OCI-LY7 (cell line): ENCODE results near the gene KIF6. TPM values are rescaled to one million over a fixed set of nuclear protein-coding genes. Genes with fewer than 3 reads are reported as not detected.

Experiments
- BruUV-seq: library from RNA; stranded (reverse); fragments of 400-500 nt; replicated peaks from 2 replicates; lab custom pipeline; 2021; lab: Mats Ljungman, UMichigan
- CTCF ChIA-PET: fragments of 300-600 bp; sonication (Branson Sonifier 250); formaldehyde crosslinking; loops from one replicate; lab custom pipeline; 2022; ENCODE audit warnings: antibody characterized with exemption; ENCODE audit not compliant: unreplicated experiment; lab: Charles Lee
- POLR2A ChIA-PET: fragments of 300-600 bp; sonication (Branson Sonifier 250); formaldehyde crosslinking; loops from one replicate; lab custom pipeline; 2022; ENCODE audit warnings: antibody characterized with exemption; lab: Charles Lee
- DNase-seq: peaks from one replicate; pipeline ENCODE4 v3.0.0-alpha.2; 2015; ENCODE audit warnings: low spot score
- H2AFZ ChIP-seq: fragments of 200-600 bp; sonication (generic), shearing (Covaris generic); 2 replicates; pipeline ENCODE4 v1.6.1; 2014; ENCODE audit warnings: mild to moderate bottlenecking, antibody characterized with exemption, low read length, moderate library complexity
- H3K27ac ChIP-seq: fragments of 200-600 bp; sonication (generic); 2 replicates; pipeline ENCODE4 v1.5.1; 2014; ENCODE audit warnings: mixed run types, low read depth, mild to moderate bottlenecking, moderate library complexity, low read length, inconsistent platforms; ENCODE audit not compliant: poor library complexity, severe bottlenecking
- H3K36me3 ChIP-seq: fragments of 200-600 bp; sonication (generic); 2 replicates; pipeline ENCODE4 v1.6.1; 2014; ENCODE audit warnings: mild to moderate bottlenecking, antibody characterized with exemption, low read length, moderate library complexity, mixed read lengths; ENCODE audit not compliant: insufficient read depth
- H3K4me1 ChIP-seq: fragments of 200-600 bp; sonication (generic); 2 replicates; pipeline ENCODE4 v1.5.1; 2014; ENCODE audit warnings: mild to moderate bottlenecking, low read length; ENCODE audit not compliant: insufficient read depth, poor library complexity, severe bottlenecking
- H3K4me2 ChIP-seq: fragments of 200-600 bp; sonication (generic); 2 replicates; pipeline ENCODE4 v1.6.1; 2014; ENCODE audit warnings: mild to moderate bottlenecking, low read length
- H3K4me3 ChIP-seq: fragments of 200-600 bp; sonication (generic); 2 replicates; pipeline ENCODE4 v1.5.1; 2014; ENCODE audit warnings: mild to moderate bottlenecking, low read depth, low read length; ENCODE audit not compliant: poor library complexity, severe bottlenecking
- H3K79me2 ChIP-seq: fragments of 200-600 bp; sonication (generic); 2 replicates; pipeline ENCODE4 v1.6.1; 2016; ENCODE audit warnings: low read depth, mild to moderate bottlenecking, low read length, moderate library complexity, mixed read lengths; ENCODE audit not compliant: insufficient read depth
- H3K9me2 ChIP-seq: fragments of 200-600 bp; sonication (generic); 2 replicates; pipeline ENCODE4 v1.6.1; 2016; ENCODE audit warnings: mild to moderate bottlenecking, low read length, mixed read lengths; ENCODE audit not compliant: insufficient read depth
- H3K9me3 ChIP-seq: fragments of 200-600 bp; sonication (generic); 2 replicates; pipeline ENCODE4 v1.6.1; 2014; ENCODE audit warnings: mild to moderate bottlenecking, mixed run types, low read length, mixed read lengths
- H4K20me1 ChIP-seq: fragments of 200-600 bp; sonication (generic); 2 replicates; pipeline ENCODE4 v1.6.1; 2014; ENCODE audit warnings: mild to moderate bottlenecking, antibody characterized with exemption, low read length, moderate library complexity, mixed read lengths; ENCODE audit not compliant: insufficient read depth
- EZH2phosphoT487 ChIP-seq: fragments of 200-600 bp; sonication (generic); IDR thresholded peaks from 2 replicates; pipeline ENCODE4 v1.6.1; 2018; ENCODE audit warnings: low read depth, borderline replicate concordance, mild to moderate bottlenecking, mixed run types, antibody characterized with exemption, low read length, moderate library complexity, mixed read lengths
- intact Hi-C: fragments of 100-400 bp; cut with micrococcal nuclease; formaldehyde crosslinking; loops from one replicate; pipeline ENCODE4 v1.10.0; 2022; ENCODE audit not compliant: unreplicated experiment
- total RNA-seq, 2 experiments: library from RNA; depleted of rRNA in 1 of 2; stranded (reverse); fragments of >200 nt in 1 of 2; shearing (Covaris generic) in 1 of 2; gene quantifications; 2 replicates each; pipeline ENCODE4 v1.2.3, GENCODE V29; 2014 to 2022
- TF ChIP-seq, protein P1 (sequence below): fragments of 200-600 bp; sonication (generic); conservative IDR thresholded peaks from 2 replicates; pipeline ENCODE4 v1.5.1; 2014; ENCODE audit warnings: mild to moderate bottlenecking, antibody characterized with exemption, low read length, moderate library complexity, mixed read lengths

KIF6 gene
- total RNA-seq, 2 experiments from 2014 or later, result not detected

DNA sequence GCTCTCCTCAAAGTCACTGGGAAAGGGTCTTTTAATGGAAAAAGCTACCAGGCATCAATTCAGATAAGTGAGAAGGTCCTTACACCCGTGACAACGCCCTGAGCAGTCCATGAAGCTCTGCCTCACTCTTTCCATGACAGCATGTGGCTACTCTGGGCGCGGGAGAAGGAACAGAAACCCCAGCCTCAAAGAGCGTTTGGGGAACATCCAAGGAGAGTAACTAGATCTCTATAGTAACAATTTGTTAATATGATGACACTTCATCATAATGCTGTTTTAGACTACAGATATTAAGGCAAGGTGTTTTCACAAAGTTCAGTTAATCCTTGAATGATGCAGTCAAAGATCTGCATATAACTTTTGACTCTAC lies 55.2 kb downstream of the KIF6 start:
- TF ChIP-seq, protein P1, sequence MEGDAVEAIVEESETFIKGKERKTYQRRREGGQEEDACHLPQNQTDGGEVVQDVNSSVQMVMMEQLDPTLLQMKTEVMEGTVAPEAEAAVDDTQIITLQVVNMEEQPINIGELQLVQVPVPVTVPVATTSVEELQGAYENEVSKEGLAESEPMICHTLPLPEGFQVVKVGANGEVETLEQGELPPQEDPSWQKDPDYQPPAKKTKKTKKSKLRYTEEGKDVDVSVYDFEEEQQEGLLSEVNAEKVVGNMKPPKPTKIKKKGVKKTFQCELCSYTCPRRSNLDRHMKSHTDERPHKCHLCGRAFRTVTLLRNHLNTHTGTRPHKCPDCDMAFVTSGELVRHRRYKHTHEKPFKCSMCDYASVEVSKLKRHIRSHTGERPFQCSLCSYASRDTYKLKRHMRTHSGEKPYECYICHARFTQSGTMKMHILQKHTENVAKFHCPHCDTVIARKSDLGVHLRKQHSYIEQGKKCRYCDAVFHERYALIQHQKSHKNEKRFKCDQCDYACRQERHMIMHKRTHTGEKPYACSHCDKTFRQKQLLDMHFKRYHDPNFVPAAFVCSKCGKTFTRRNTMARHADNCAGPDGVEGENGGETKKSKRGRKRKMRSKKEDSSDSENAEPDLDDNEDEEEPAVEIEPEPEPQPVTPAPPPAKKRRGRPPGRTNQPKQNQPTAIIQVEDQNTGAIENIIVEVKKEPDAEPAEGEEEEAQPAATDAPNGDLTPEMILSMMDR, result no peak
- TF ChIP-seq EZH2phosphoT487, result no peak
- no peaks in the 10 kb centered on the region for H3K36me3 ChIP-seq
- BruUV-seq, result no TSS peak
- no peak overlapping the region for H2AFZ ChIP-seq
- no peak overlapping the region for H3K27ac ChIP-seq
- H3K4me3 ChIP-seq, result no peak overlapping the region
- no peak for DNase-seq
- no peaks in the 10 kb centered on the region for H3K9me2 ChIP-seq
- H3K79me2 ChIP-seq, result no peaks in the 10 kb centered on the region
- no peak overlapping the region for H3K4me2 ChIP-seq
- no peaks in the 10 kb centered on the region for H3K4me1 ChIP-seq
- ChIA-PET POLR2A (interaction anchor here (0.9 kb wide), 1 partner anchor 10 kb away, joined by 3 read pairs; no protein-coding TSS in a partner anchor), CTCF (no interaction called here)
- intact Hi-C loops, result no loop called here
- H4K20me1 ChIP-seq, result no peaks in the 10 kb centered on the region
- no peaks in the 10 kb centered on the region for H3K9me3 ChIP-seq

DNA sequence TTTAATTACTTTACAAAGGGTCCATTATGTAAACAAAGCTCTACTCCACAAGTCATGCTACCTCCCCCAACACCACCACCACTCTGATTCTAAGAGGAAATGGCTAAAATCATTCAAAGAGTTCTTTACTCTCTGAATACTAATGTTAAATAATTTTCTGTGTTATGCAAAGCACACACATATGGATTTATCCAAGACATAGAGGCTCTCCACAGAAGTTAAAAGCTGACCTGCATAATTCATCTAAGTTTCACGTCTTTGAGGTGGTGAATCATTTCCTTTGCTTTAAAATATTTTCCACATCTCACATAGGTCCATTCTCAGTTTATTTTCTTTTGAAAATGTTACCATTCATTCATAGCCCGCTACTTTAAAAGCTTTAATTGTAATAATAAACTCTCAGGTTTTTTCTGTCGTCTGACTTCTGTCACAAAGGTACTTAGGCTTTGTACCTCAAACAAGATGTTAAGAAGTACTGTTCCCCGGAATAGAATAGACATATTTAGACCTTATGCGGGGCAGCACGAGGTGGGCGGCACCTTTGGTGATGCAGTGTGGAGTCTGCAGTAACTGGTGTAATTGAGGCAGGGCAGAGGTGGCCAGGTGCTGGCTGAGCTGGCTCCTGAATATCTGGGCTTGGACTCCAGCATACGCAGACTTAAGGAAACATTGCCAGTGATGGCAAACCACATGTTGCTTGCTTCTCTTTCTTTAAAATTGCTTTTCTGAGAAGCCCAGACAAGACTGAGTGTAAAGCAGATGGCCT lies 55.8 kb downstream of the KIF6 start:
- H3K4me3 ChIP-seq, result no peak overlapping the region
- no peaks in the 10 kb centered on the region for H3K36me3 ChIP-seq
- H3K9me2 ChIP-seq, result no peaks in the 10 kb centered on the region
- CTCF ChIA-PET, result no interaction called here
- no peaks in the 10 kb centered on the region for H3K4me1 ChIP-seq
- POLR2A ChIA-PET, result interaction anchor here (0.9 kb wide), 1 partner anchor 9 kb away, joined by 3 read pairs; no protein-coding TSS in a partner anchor
- TF ChIP-seq, protein P1, result no peak
- no peak for TF ChIP-seq EZH2phosphoT487
- no peak overlapping the region for H3K27ac ChIP-seq
- no peak overlapping the region for H3K4me2 ChIP-seq
- intact Hi-C loops, result no loop called here
- no peaks in the 10 kb centered on the region for H3K9me3 ChIP-seq
- no peaks in the 10 kb centered on the region for H4K20me1 ChIP-seq
- no TSS peak for BruUV-seq
- no peak for DNase-seq
- no peak overlapping the region for H2AFZ ChIP-seq
- no peaks in the 10 kb centered on the region for H3K79me2 ChIP-seq

DNA sequence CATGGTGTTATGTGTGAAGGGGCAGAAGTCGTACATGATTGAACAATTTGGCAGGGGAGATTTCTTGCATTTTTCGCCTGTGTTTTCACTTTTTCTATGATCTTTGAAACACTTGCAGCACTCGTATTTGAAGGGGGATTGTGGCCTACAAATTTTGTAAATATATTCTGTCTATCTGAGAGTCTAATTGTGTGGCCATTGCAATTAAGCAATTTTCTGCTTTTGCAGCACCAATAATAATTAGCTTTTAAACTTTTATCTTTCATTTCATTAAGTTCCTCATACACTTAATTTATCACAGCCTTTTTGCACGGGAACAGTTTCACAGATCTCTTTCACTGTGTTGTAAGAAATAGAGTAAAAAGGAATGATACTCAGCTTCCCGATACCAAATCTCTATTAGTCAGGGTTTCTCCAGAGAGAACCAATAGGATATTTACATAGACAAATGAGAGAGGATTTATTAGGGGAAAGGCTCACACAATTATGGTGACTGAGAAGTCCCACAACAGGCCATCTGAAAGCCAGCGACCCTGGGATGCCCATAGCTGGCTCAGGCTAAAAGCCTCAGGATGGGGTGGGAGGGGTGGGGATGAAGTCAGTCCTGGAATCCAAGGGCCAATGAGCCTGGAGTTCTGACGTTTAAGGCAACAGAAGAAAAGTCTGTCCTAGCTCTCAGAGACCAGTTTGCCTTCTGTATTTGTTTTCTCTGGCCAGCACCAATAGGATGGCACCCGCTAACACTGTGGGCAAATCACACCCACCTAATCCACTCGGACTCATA lies 58.3 kb downstream of the KIF6 start:
- Histone ChIP-seq H2AFZ (no peak overlapping the region), H4K20me1 (no peaks in the 10 kb centered on the region), H3K9me2 (no peaks in the 10 kb centered on the region), H3K4me2 (no peak overlapping the region), H3K27ac (no peak overlapping the region), H3K4me1 (no peaks in the 10 kb centered on the region), H3K36me3 (no peaks in the 10 kb centered on the region), H3K4me3 (no peak overlapping the region), H3K79me2 (no peaks in the 10 kb centered on the region), H3K9me3 (no peaks in the 10 kb centered on the region)
- TF ChIP-seq, protein P1, result no peak
- no peak for TF ChIP-seq EZH2phosphoT487
- DNase-seq, result no peak
- no TSS peak for BruUV-seq
- ChIA-PET CTCF (no interaction called here), POLR2A (interaction anchor here (0.6 to 1.4 kb wide), 2 partner anchors 9 to 41 kb away, joined by 4 to 6 read pairs; no protein-coding TSS in a partner anchor)
- intact Hi-C loops, result no loop called here
